Measurements from ENCODE around the gene SLC9B2.
A peak's percentile ranks its signal among the peaks of the same experiment; 100 is the strongest.
"Not testable (repeated sequence)": the region's sequence is repeated elsewhere in the genome, so short reads cannot be mapped to it uniquely, and the experiment has no call there.

Gene SLC9B2

DNA sequence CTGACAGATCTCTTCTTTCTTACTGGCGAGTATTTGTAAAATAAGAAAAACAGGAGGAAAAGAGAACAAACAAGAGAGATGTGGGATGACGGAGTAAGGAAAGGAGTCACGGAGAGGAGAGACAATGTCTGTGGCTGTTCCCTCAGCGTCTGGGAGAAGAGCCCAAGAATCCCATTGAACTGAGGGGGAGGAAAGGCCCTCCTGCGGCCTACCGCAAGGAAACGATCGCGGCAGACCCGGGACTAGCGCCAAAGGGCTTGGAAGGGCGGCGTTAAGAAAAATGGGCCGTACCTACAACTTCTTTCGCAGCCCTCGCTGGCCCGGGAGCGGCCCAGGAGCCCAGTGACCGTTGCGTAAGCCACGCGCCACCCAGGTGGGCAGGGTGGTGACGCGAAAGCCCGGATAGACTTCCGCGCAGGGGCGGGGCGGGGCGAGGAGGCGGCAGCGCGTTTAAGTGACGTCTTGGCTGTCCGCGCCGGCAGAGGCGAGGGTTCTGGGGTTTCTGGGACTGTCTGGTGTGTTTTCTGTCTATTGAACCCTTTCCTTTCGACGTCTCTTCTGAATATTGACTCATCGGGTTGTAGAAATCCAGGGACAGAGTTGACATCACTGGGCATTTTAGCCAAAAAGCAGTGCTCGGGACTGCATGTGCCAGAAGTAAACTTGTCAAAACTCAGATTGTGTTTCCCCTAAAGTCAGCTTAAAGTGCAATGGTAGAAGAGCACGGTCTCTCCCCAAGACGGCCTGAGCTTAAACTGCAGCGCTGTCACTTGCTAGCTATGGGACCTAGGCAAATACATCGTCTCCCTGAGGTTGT is 57.0 kb downstream of the SLC9B2 start, which contains the start of gene SLC9B1:
Gene SLC9B1 (minus strand): TSS at position 398 of the 817 bp plus-strand sequence. CDS start 27,994 bp downstream, outside the sequence.
- FAIRE-seq (peak; percentile 90), DNase-seq (ENCODE audit: low spot score) (peak; percentile 91)

DNA sequence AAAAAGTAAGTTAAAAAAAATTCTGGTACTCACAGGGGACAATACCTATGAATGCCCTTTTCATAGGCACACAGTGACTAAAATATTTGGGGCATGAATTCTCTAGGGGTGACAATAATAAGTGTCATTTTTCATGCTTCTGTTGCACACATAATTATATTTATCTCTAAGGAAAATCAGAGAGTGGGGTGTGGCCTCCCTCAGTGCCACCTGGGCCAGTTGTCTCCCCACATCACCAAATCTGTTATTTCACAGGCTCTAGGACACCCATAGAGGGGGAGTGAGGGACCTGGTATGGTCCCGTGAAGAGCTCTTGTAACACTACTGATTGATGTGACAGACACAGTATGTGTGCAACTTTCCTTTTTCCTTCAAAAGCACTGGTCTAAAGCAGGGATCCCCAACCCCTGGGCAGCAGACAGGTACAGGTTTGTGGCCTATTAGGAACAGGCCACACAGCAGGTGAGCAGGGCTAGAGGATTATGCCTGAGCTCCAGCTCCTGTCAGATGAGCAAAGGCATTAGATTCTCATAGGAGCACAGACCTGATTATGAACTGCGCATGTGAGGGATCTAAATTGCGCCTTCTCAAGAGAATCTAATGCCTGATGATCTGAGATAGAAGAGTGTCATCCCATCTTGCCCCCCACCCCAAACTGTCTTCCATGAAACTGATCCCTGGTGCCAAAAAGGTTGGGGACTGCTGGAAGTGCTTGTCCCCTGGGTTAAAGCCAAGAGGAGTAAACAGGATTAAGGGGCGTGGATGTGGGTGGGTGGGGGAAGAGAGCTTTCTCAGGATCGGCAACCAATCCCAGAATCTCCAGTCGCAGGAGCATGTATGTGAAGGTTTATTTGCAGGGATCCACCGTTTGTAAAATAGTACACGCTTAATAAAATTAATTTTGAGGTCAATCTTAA is 57.9 kb downstream of the SLC9B2 start:
- FAIRE-seq (no peak), DNase-seq (ENCODE audit: low spot score) (no peak)

GRCh38 chr4:103012551-103012950 is 64.0 kb downstream of the SLC9B2 start:
- FAIRE-seq, result no peak
- DNase-seq (ENCODE audit: low spot score), result no peak

- FAIRE-seq (no peak), DNase-seq (ENCODE audit: low spot score) (no peak)
These were observed 64.5 kb downstream of the SLC9B2 start for GRCh38 chr4:103012060-103012459.

DNA sequence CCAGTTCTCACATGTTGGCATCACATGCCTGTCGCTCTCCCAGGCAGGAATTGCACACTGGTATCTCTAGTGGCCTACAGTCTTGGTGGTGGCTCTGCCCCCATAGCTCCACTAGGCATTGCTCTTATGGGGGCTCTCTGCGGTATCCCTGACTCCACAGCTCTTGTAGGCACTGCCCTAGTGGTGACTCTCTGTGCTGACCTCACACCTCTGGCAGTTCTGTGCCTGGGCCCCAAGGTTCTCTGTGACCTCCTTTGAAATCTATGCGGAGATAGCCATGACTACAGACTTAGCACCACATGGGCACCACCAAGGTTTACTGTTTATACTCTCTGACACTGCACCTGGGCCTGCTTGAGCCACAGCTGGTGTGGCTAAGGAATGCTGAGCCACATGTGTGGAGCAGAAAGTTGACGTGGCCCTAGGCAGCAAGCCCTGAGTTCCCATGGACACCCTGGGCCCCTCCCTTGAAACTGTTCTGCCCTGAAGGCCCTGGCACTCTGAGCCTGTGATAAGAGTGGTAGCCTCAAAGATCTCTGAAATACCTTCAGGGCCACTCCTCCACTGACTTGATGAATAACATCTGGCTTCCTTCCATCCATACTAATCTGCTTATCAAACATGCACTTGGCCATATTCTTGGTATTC is 65.1 kb downstream of the SLC9B2 start:
- no peak for FAIRE-seq

GRCh38 chr4:103010804-103011203 is 65.8 kb downstream of the SLC9B2 start:
- FAIRE-seq, result no peak
- no peak for DNase-seq (ENCODE audit: low spot score)

More for the DNA sequence above, 65.1 kb downstream of the SLC9B2 start:
- no peak for DNase-seq (ENCODE audit: low spot score)

DNA sequence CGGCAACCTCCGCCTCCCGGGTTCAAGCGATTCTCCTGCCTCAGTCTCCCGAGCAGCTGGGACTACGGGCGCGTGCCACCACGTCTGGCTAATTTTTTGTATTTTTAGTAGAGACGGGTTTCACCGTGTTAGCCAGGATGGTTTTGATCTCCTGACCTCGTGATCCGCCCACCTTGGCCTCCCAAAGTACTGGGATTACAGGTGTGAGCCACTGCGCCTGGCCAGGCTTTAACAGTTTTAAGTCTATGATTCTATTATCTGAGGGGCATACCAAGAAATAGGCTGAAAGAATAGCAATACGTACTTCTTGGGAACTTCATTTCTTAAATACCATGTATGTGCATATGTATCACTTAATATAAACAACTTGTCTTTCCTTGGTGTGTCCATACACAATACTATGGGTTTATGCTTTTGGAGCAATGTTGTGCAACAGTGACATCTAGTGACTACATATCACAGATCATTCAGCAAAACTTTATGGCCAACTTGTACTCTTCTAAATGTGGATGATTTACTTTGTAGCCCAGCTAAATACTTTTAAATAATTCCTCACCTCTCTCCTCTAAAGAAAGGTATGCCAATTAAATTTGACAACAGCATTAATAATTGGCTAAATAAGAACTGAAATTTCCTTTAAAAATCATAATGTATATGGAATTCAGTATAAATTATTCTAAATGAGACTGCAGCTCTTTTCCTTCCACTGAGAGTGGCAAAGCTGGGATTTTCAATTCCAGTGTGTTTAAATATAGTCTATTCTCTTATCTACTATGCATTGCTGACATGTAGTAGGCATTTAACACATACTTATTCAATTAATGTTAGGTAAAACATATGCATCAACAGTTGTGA is 67.5 kb downstream of the SLC9B2 start:
- FAIRE-seq (peak; percentile 72), DNase-seq (ENCODE audit: low spot score) (peak; percentile 50)

- FAIRE-seq (no peak), DNase-seq (ENCODE audit: low spot score) (no peak)
These were observed 74.0 kb downstream of the SLC9B2 start for GRCh38 chr4:103002551-103002950.

DNA sequence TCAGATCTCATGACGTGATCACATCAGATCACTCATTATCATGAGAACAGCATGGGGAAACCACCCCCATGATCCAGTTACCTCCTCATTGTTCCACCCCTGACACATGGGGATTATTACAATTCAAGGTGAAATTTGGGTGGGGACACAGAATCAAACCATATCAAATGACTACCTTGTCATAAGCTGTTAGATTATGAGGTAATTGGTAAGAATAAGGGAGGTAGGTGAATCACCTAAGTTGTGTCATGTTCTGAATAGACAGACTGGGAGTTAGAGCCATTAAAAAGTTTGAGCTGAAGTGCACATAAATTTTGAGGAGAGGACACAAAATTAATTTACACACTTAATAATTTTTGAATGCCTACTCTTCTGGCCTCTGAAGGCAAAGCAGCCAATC is 81.8 kb downstream of the SLC9B2 start:
- DNase-seq (ENCODE audit: low spot score), result no peak
- no peak for FAIRE-seq

GRCh38 chr4:102993985-102994384 is 82.6 kb downstream of the SLC9B2 start:
- not testable (repeated sequence) for DNase-seq (ENCODE audit: low spot score); FAIRE-seq

- FAIRE-seq, result no peak
These were observed 88.0 kb downstream of the SLC9B2 start for GRCh38 chr4:102988429-102989020.

DNA sequence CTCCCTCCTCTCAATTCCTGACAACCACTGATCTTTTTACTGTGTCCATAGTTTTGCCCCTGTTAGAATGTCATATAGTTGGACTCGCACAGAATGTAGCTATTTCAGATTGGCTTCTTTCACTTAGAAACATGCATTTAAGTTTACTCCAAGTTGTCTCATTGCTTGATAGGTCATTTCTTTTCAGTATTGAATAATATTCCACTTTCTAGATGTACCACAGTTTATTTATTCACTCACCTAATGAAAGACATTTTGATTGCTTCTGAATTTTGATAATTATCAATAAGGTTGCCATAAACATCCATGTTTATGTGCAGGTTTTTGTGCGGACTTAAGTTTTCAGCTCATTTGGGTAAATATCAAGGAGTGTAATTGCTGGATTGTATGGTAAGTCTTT is 95.6 kb downstream of the SLC9B2 start:
- no peak for FAIRE-seq
- DNase-seq (ENCODE audit: low spot score), result no peak

More at GRCh38 chr4:102988429-102989020, 88.0 kb downstream of the SLC9B2 start:
- DNase-seq (ENCODE audit: low spot score), result no peak

Data from RCC 7860 (cell line).